SK-N-MC (cell line): ENCODE data around the gene SCAPER.

Source experiments
- EZH2 ChIP-seq: fragments of 200-600 bp; sonication (generic); IDR thresholded peaks from one replicate; pipeline ENCODE4 v1.6.1; 2017; ENCODE audit warnings: antibody characterized with exemption
- FOXP2 ChIP-seq: optimal IDR thresholded peaks from 2 replicates; pipeline ENCODE3; 2011; ENCODE audit warnings: mild to moderate bottlenecking, moderate library complexity; ENCODE audit not compliant: insufficient read depth; ENCODE audit errors: extremely low read length, control extremely low read depth

DNA sequence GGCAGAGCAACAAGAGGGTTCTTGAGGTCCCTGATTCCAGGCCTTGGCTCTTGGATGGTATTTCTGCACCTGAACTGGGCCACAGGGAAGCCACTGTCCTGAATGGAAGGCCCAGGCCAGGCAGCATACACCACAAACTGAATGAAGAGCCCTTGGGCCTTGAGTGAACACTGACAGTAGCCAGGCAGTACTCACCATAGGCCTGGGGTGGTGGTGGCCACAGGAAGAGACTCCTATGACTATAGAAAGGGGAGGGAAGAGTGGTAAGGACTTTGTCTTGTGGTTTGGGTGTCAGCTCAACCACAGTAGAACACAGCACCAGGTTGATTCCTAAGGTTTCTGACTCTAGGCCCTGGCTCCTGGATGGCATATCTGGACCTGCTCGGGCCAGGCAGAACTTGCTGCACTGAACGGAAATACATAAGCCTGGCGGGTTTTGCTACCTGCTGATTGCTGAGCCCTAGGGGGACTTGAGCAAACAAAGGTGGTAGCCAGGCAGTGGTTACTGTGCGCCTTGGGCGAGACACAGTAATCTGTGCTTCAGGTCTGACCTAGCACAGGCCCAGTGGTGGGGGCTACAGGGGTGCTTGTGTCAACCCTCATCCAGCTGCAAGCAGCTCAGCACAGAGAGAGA lies 327.1 kb downstream of the SCAPER start:
- TF ChIP-seq FOXP2 (no peak), EZH2 (no peak)
